Glutamatergic neuron (in vitro differentiated cells): ENCODE measurements around the gene LIFR. TPM values are rescaled to one million over a fixed set of nuclear protein-coding genes. Genes with fewer than 3 reads are reported as not detected.

Experiments
- DNase-seq: peaks from one replicate; pipeline ENCODE4 v3.0.0; 2022
- H3K27ac Mint-ChIP-seq: one replicate; pipeline ENCODE4 v1.8.0; 2020; ENCODE audit warnings: mild to moderate bottlenecking, mixed read lengths, inconsistent platforms; ENCODE audit not compliant: unreplicated experiment
- H3K27me3 Mint-ChIP-seq: one replicate; pipeline ENCODE4 v1.8.0; 2020; ENCODE audit warnings: mild to moderate bottlenecking, moderate library complexity, mixed read lengths, inconsistent platforms; ENCODE audit not compliant: unreplicated experiment
- H3K36me3 Mint-ChIP-seq: one replicate; pipeline ENCODE4 v1.8.0; 2020; ENCODE audit warnings: mild to moderate bottlenecking, mixed read lengths, inconsistent platforms; ENCODE audit not compliant: unreplicated experiment
- H3K4me1 Mint-ChIP-seq: one replicate; pipeline ENCODE4 v1.8.0; 2020; ENCODE audit warnings: mild to moderate bottlenecking, low read depth, mixed read lengths, inconsistent platforms; ENCODE audit not compliant: unreplicated experiment
- H3K4me3 Mint-ChIP-seq: one replicate; pipeline ENCODE4 v1.8.0; 2020; ENCODE audit warnings: mild to moderate bottlenecking, mixed read lengths, inconsistent platforms; ENCODE audit not compliant: unreplicated experiment
- H3K9me3 Mint-ChIP-seq: one replicate; pipeline ENCODE4 v1.8.0; 2020; ENCODE audit warnings: mild to moderate bottlenecking, moderate library complexity, mixed read lengths, inconsistent platforms; ENCODE audit not compliant: unreplicated experiment
- total RNA-seq: library from RNA; stranded (reverse); fragmentation: NEBNext Ultra II Directional; extraction: Animal tissue kit (Norgen Biotek cat#: 25700); gene quantifications from one replicate; pipeline ENCODE4 v1.2.1, GENCODE V29; 2021; ENCODE audit not compliant: unreplicated experiment
- TF ChIP-seq, protein P1 (sequence below): fragments of 200-600 bp; sonication (generic); IDR thresholded peaks from one replicate; pipeline ENCODE4 v1.5.0; 2021; ENCODE audit not compliant: partially characterized antibody, unreplicated experiment

Gene LIFR
- total RNA-seq, 1 donor from 2014 or later = 41.6 TPM

DNA sequence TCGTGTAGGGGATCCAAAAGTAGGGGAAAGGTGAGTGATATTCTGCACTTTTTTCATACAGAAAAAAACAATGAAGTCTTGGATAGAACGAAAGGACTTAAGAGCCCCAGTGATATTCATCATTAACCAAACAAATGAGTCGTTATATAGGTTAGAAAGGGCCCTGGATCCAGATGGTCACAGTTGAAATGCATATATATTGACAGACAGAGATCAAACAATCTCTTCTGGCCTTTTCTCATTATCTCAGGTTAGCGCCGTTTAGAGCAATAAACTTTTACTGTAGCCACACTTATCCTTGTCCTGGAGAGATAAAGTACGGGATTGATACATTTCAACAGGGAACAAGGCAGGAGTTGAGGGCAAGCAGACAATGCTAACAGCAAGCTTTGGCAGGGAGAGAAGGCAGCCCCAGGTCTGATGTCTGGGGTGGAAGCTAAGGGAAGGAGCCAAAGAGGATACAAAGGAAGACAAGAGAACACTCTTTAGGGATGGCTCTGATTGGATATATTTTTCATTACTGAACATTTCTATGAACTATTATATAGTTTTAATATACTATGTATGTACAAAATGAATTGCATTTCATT lies 77.0 kb downstream of the LIFR start:
- no peaks in the 10 kb centered on the region for H3K27me3 Mint-ChIP-seq
- TF ChIP-seq, protein P1, sequence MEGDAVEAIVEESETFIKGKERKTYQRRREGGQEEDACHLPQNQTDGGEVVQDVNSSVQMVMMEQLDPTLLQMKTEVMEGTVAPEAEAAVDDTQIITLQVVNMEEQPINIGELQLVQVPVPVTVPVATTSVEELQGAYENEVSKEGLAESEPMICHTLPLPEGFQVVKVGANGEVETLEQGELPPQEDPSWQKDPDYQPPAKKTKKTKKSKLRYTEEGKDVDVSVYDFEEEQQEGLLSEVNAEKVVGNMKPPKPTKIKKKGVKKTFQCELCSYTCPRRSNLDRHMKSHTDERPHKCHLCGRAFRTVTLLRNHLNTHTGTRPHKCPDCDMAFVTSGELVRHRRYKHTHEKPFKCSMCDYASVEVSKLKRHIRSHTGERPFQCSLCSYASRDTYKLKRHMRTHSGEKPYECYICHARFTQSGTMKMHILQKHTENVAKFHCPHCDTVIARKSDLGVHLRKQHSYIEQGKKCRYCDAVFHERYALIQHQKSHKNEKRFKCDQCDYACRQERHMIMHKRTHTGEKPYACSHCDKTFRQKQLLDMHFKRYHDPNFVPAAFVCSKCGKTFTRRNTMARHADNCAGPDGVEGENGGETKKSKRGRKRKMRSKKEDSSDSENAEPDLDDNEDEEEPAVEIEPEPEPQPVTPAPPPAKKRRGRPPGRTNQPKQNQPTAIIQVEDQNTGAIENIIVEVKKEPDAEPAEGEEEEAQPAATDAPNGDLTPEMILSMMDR = no peak
- H3K27ac Mint-ChIP-seq = no peak overlapping the region

DNA sequence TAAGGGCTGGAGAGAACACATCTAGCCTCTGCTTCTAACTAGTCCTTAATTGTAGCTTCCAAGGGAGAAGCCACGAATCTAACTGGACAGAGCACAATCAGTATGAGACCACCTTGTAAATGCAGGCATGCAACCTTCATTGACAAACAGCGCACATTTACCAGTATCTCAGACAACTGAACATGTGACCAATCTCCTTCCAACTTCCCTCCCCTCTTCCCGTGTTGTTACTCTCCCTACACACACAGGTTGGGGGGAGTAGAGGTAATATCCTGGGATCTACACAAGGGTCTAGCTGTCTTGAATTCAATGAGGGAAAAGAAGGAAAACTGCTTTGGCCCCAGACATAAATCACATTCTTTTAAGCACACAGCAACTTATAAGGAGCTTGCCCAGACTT lies 77.6 kb downstream of the LIFR start:
- Mint-ChIP-seq H3K36me3 (no peaks in the 10 kb centered on the region), H3K4me3 (no peak overlapping the region), H3K4me1 (peaks cover 7% of the 10 kb centered on the region), H3K9me3 (no peaks in the 10 kb centered on the region), H3K27ac (no peak overlapping the region), H3K27me3 (no peaks in the 10 kb centered on the region)
- TF ChIP-seq, protein P1 = no peak
- DNase-seq = no peak

More for the DNA sequence above, 77.0 kb downstream of the LIFR start:
- Mint-ChIP-seq H3K4me1 (peaks cover 7% of the 10 kb centered on the region), H3K36me3 (no peaks in the 10 kb centered on the region), H3K4me3 (no peak overlapping the region), H3K9me3 (peaks cover 3% of the 10 kb centered on the region)
- no peak for DNase-seq

DNA sequence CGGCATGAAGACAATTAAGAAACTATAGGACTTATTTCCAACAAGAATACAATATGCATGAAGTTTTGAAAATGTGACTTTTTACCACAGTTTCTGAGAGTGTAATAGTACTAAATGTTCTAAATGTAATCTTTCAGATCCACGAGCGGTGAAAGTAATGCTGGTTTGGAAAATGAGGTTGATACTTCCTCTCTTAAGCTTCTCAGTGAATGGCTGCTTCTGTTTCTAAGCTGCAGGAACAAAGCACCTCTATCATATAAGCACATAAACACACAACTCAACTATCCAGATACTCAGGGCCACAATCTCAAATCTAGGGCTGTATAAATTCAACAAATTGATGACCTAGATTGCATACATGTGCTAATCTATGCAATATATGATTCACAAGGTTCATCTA lies 78.3 kb downstream of the LIFR start:
- TF ChIP-seq, protein P1 = no peak
- Mint-ChIP-seq H3K4me3 (no peak overlapping the region), H3K36me3 (no peaks in the 10 kb centered on the region), H3K27ac (no peak overlapping the region), H3K4me1 (peaks cover 8% of the 10 kb centered on the region), H3K9me3 (no peaks in the 10 kb centered on the region), H3K27me3 (no peaks in the 10 kb centered on the region)
- no peak for DNase-seq

DNA sequence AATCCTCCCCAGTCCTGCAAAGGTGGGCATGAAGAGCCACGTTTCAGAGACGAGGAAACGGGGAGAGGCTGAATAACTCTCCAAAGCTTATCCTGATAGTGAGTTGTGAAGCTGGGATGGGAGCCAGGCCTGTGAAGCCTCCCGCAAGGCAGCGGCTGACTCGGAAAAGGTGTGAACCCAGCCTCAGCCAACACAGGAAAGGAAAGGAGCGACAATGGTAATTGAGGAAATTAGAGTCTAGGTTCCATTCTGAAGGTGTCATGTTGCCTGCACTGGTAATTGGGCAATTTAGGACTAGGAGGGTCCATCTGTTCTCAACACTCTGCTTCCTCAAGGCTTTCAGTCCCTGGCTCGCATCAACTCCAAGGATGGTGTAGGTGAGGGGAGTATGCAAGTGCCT lies 83.4 kb downstream of the LIFR start:
- Mint-ChIP-seq H3K4me3 (no peak overlapping the region), H3K9me3 (peaks cover 8% of the 10 kb centered on the region), H3K27me3 (peaks cover 6% of the 10 kb centered on the region), H3K4me1 (peaks cover 16% of the 10 kb centered on the region), H3K27ac (no peak overlapping the region), H3K36me3 (no peaks in the 10 kb centered on the region)
- no peak for DNase-seq
- TF ChIP-seq, protein P1 = no peak

DNA sequence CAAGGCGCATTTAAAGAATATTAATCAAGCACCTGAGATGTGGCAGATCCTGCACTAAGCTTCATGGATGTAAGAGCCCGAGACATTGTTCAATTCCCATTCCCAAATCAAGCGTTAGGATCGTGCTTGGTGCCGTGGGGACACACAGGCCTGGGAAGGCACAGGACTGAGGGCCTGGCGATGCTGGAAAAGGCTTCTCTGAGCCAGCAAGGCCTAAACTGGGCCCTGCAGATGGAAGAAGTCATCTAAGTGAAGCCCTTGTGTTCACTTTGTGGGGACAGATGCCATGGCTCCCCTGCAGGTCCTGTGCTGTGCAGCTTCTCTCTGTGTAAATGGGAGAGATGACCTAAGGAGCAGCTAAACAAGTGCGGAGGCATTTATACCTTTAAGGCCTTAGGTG lies 83.9 kb downstream of the LIFR start:
- no peak overlapping the region for H3K27ac Mint-ChIP-seq
- peaks cover 6% of the 10 kb centered on the region for H3K27me3 Mint-ChIP-seq
- no peak overlapping the region for H3K4me3 Mint-ChIP-seq
- H3K36me3 Mint-ChIP-seq = no peaks in the 10 kb centered on the region
- TF ChIP-seq, protein P1 = no peak
- peaks cover 8% of the 10 kb centered on the region for H3K9me3 Mint-ChIP-seq
- peaks cover 16% of the 10 kb centered on the region for H3K4me1 Mint-ChIP-seq
- DNase-seq = no peak
